ENCODE measurements around the gene CFD. TPM values are rescaled to one million over a fixed set of nuclear protein-coding genes. Genes with fewer than 3 reads are reported as not detected.
A peak's percentile ranks its signal among the peaks of the same experiment; 100 is the strongest.

CFD gene
- polyA plus RNA-seq, 1 experiment = 0.45 TPM

DNA sequence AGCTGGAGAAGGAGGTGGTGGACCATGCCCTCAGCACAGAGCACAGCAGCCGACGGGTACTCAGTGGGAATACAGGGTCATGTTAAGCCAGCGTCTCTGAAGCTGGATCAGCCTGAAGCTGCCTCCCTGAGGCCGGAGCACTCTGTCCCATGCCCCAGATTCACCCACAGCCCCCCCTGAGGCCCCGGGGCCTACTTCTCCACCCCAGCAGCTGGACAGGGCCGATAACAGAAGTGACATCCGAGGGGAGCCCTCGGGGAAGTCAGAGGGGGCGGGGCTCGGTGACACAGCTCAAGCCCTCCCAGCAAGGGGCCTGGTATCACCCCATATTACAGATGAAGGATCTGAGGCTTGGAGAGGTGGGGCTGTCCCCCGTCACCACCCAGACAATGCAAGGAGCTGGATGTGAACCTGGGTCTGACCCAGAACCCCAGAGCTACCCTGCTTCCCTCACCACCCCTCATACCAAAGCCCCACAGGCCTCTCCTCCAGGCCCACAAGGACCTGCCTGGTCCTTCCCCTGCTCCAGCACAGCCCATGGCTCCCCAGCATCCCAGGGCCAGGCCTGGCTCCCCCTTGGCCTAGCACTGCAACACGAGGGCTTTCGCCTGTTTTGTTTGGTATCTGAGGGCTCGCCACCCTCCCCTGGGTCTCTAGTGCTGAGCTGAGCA lies 47.9 kb downstream of the CFD start:
- no peak for DNase-seq (ENCODE audit: low read depth, low spot score)
- no peak overlapping the region for H3K27ac ChIP-seq (ENCODE audit: low read depth, low read length)
- H3K9me3 ChIP-seq (ENCODE audit: control insufficient read depth, insufficient read depth, low read length) = peaks cover 7% of the 10 kb centered on the region; the same call in 1 of the 2 replicates
- CTCF ChIA-PET = no interaction called here
- no peaks in the 10 kb centered on the region for H3K27me3 ChIP-seq (ENCODE audit: control insufficient read depth, insufficient read depth, low read length)
- TF ChIP-seq, protein P1, sequence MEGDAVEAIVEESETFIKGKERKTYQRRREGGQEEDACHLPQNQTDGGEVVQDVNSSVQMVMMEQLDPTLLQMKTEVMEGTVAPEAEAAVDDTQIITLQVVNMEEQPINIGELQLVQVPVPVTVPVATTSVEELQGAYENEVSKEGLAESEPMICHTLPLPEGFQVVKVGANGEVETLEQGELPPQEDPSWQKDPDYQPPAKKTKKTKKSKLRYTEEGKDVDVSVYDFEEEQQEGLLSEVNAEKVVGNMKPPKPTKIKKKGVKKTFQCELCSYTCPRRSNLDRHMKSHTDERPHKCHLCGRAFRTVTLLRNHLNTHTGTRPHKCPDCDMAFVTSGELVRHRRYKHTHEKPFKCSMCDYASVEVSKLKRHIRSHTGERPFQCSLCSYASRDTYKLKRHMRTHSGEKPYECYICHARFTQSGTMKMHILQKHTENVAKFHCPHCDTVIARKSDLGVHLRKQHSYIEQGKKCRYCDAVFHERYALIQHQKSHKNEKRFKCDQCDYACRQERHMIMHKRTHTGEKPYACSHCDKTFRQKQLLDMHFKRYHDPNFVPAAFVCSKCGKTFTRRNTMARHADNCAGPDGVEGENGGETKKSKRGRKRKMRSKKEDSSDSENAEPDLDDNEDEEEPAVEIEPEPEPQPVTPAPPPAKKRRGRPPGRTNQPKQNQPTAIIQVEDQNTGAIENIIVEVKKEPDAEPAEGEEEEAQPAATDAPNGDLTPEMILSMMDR (IDR thresholded peaks at IDR 0.05; ENCODE audit: low read depth, low read length) = no peak
- H3K4me3 ChIP-seq (ENCODE audit: low read depth, low read length) = no peak overlapping the region
- POLR2A ChIA-PET = no interaction called here

DNA sequence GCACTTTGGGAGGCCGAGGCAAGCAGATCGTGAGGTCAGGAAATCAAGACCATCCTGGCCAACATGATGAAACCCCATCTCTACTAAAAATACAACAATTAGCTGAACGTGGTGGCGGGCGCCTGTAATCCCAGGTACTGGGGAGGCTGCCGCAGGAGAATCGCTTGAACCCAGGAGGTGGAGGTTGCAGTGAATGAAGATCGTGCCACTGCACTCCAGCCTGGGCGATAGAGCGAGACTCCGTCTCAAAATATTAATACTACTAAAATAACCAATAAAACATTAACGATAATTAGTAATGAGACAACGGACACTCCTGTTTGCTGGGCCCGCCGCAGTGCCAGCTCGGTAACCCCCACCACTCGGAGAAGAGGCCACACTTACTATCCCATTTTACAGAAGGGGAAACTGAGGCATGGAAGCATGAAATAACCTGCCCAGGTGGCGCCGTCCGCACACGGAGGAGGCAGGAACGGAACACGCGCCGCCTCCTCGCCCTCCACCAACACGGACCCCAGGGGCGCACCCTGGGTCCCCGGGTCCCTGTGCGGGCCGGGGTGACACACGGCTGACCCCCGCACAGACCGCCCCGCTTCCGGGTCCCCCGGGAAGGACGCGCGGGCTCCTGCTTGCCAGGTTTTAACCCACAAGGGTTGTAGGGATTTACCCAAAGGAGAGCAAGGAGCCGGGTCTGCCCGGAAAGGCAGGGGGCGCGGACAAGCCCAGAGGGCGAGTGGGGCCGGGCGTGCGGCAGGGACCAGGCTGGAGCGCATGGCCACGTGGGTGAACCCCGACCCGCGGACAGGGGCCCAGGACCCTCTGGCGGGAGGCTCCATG lies 52.0 kb downstream of the CFD start:
- DNase-seq (ENCODE audit: low read depth, low spot score) = no peak
- POLR2A ChIA-PET = no interaction called here
- no peak overlapping the region for H3K27ac ChIP-seq (ENCODE audit: low read depth, low read length)
- CTCF ChIA-PET = no interaction called here
- no peaks in the 10 kb centered on the region for H3K27me3 ChIP-seq (ENCODE audit: control insufficient read depth, insufficient read depth, low read length)
- TF ChIP-seq, protein P1 (IDR thresholded peaks at IDR 0.05; ENCODE audit: low read depth, low read length) = no peak
- H3K9me3 ChIP-seq (ENCODE audit: control insufficient read depth, insufficient read depth, low read length) = peaks cover 7% of the 10 kb centered on the region; the same call in 1 of the 2 replicates
- peak overlapping the region; percentile 41; the same call in 1 of the 2 replicates for H3K4me3 ChIP-seq (ENCODE audit: low read depth, low read length)

DNA sequence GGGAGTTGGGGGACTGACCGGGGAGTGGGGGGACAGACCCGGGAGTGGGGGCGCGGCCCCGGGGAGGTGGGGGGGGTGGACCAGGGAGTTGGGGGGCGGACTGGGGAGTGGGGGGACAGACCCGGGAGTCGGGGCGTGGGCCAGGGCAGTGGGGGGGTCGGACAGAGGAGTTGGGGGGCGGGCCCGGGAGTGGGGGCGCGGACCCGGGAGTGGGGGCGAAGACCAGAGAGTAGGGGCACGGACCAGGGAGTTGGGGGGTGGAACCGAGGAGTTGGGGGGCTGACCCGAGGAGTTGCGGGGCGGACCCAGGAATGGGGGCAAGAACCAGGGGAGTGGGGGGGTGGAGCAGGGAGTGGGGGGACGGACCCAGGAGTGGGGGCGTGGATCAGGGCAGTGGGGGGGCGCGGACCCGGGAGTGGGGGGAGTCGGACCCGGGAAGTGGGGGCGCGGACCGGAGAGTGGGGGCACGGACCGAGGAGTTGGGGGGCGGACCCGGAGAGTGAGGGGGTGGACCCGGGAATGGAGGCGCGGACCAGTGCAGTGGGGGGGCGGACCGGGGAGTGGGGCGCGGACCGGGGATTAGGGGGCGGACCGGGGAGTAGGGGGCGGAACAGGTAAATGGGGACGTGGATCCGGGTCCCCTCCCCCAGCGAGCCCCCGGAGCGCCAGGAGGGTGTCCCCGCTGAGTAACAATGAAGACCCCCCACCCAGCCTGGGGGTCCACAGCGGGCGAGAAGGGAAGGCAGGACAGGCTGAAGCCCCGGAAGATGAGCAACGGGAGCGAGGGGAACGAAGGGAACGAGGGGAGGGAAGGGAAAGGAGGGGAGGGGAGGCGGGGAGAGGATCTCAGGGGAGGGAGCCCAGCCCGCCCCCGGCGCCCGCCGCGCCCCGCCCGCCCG lies 53.0 kb downstream of the CFD start:
- CTCF ChIA-PET = no interaction called here

More for the DNA sequence above, 53.0 kb downstream of the CFD start:
- peak overlapping the region; percentile 86 for H3K4me3 ChIP-seq (ENCODE audit: low read depth, low read length)
- POLR2A ChIA-PET = no interaction called here
- H3K27ac ChIP-seq (ENCODE audit: low read depth, low read length) = no peak overlapping the region
- TF ChIP-seq, protein P1 (IDR thresholded peaks at IDR 0.05; ENCODE audit: low read depth, low read length) = no peak
- DNase-seq (ENCODE audit: low read depth, low spot score) = no peak
- peaks cover 7% of the 10 kb centered on the region; the same call in 1 of the 2 replicates for H3K9me3 ChIP-seq (ENCODE audit: control insufficient read depth, insufficient read depth, low read length)
- peaks cover 6% of the 10 kb centered on the region for H3K27me3 ChIP-seq (ENCODE audit: control insufficient read depth, insufficient read depth, low read length)

Small RNA genes within 50 kb of the gene (small RNA-seq; reads per million reads assigned to genes)
- gene MIR3187 (ENCODE audit: insufficient read length, low read depth) = not detected
- 1.3 reads per million for gene RNU6-9 (ENCODE audit: insufficient read length, low read depth)

Other genes with a start within 250 kb of the CFD start
- 15.5 and 21.1 TPM in 2 replicates for gene POLRMT, start 226.1 kb upstream of the CFD start, polyA plus RNA-seq (2011; rRNA removed)
- gene FGF22, start 219.8 kb upstream of the CFD start, polyA plus RNA-seq (2011; rRNA removed) = not detected in 2 replicates
- gene RNF126, start 196.4 kb upstream of the CFD start, polyA plus RNA-seq (2011; rRNA removed) = 1.7 and 3.1 TPM in 2 replicates
- gene FSTL3, start 183.3 kb upstream of the CFD start, polyA plus RNA-seq (2011; rRNA removed) = 21.2 and 23.2 TPM in 2 replicates
- gene PRSS57, start 164.2 kb upstream of the CFD start, polyA plus RNA-seq (2011; rRNA removed) = not detected in 2 replicates
- gene PALM, start 150.7 kb upstream of the CFD start, polyA plus RNA-seq (2011; rRNA removed) = 1.8 and 2.4 TPM in 2 replicates
- 0.07 and 0.09 TPM in 2 replicates for gene MISP, start 108.6 kb upstream of the CFD start, polyA plus RNA-seq (2011; rRNA removed)
- 141 and 216 TPM in 2 replicates for gene PTBP1, start 62.2 kb upstream of the CFD start, polyA plus RNA-seq (2011; rRNA removed)
- gene PLPPR3, start 37.7 kb upstream of the CFD start, polyA plus RNA-seq (2011; rRNA removed) = 1.3 and 2.2 TPM in 2 replicates
- gene AZU1, start 31.8 kb upstream of the CFD start, polyA plus RNA-seq (2011; rRNA removed) = 0.04 TPM in 1 of 2 replicates, not detected in the other
- gene PRTN3, start 18.7 kb upstream of the CFD start, polyA plus RNA-seq (2011; rRNA removed) = not detected in 2 replicates
- not detected in 2 replicates for gene ELANE, start 7.4 kb upstream of the CFD start, polyA plus RNA-seq (2011; rRNA removed)
- gene MED16, start 33.5 kb downstream of the CFD start, polyA plus RNA-seq (2011; rRNA removed) = 22.7 and 31.7 TPM in 2 replicates
- not detected in 2 replicates for gene RNU6-9, start 33.8 kb downstream of the CFD start, polyA plus RNA-seq (2011; rRNA removed)
- 24.0 and 30.9 TPM in 2 replicates for gene R3HDM4, start 53.6 kb downstream of the CFD start, polyA plus RNA-seq (2011; rRNA removed)
- not detected in 2 replicates for gene KISS1R, start 57.7 kb downstream of the CFD start, polyA plus RNA-seq (2011; rRNA removed)
- 7.6 and 12.2 TPM in 2 replicates for gene ARID3A, start 66.4 kb downstream of the CFD start, polyA plus RNA-seq (2011; rRNA removed)
- 24.5 and 36.3 TPM in 2 replicates for gene WDR18, start 124.7 kb downstream of the CFD start, polyA plus RNA-seq (2011; rRNA removed)
- 0.24 and 0.38 TPM in 2 replicates for gene GRIN3B, start 140.8 kb downstream of the CFD start, polyA plus RNA-seq (2011; rRNA removed)
- 55.8 and 74.0 TPM in 2 replicates for gene TMEM259, start 161.5 kb downstream of the CFD start, polyA plus RNA-seq (2011; rRNA removed)
- not detected in 2 replicates for gene RNU6-2, start 161.9 kb downstream of the CFD start, polyA plus RNA-seq (2011; rRNA removed)
- 302 and 362 TPM in 2 replicates for gene CNN2, start 166.9 kb downstream of the CFD start, polyA plus RNA-seq (2011; rRNA removed)
- gene ABCA7, start 180.4 kb downstream of the CFD start, polyA plus RNA-seq (2011; rRNA removed) = 1.5 and 1.6 TPM in 2 replicates
- gene ARHGAP45, start 207.5 kb downstream of the CFD start, polyA plus RNA-seq (2011; rRNA removed) = 0.36 and 0.60 TPM in 2 replicates
- gene POLR2E, start 235.7 kb downstream of the CFD start, polyA plus RNA-seq (2011; rRNA removed) = 140 and 172 TPM in 2 replicates
- 627 and 865 TPM in 2 replicates for gene GPX4, start 244.3 kb downstream of the CFD start, polyA plus RNA-seq (2011; rRNA removed)

Measured in AG04450 (cell line).